ENCODE data around the gene EIF3B.
"Not testable (repeated sequence)": the region's sequence is repeated elsewhere in the genome, so short reads cannot be mapped to it uniquely, and the experiment has no call there.

EIF3B gene

GRCh38 chr7:2314209-2314955, 40.2 kb upstream of the EIF3B start, which contains the start of gene SNX8:
Gene SNX8 (minus strand): TSS chr7:2314441. CDS start chr7:2314421, 20 bp downstream.
- TF ChIP-seq, protein P1, sequence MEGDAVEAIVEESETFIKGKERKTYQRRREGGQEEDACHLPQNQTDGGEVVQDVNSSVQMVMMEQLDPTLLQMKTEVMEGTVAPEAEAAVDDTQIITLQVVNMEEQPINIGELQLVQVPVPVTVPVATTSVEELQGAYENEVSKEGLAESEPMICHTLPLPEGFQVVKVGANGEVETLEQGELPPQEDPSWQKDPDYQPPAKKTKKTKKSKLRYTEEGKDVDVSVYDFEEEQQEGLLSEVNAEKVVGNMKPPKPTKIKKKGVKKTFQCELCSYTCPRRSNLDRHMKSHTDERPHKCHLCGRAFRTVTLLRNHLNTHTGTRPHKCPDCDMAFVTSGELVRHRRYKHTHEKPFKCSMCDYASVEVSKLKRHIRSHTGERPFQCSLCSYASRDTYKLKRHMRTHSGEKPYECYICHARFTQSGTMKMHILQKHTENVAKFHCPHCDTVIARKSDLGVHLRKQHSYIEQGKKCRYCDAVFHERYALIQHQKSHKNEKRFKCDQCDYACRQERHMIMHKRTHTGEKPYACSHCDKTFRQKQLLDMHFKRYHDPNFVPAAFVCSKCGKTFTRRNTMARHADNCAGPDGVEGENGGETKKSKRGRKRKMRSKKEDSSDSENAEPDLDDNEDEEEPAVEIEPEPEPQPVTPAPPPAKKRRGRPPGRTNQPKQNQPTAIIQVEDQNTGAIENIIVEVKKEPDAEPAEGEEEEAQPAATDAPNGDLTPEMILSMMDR (IDR thresholded peaks at IDR 0.05; ENCODE audit: low read depth, low read length): no peak
- DNase-seq (ENCODE audit: extremely low read depth, low read depth): peak; percentile 55

- DNase-seq (ENCODE audit: extremely low read depth, low read depth): not testable (repeated sequence)
These were observed 39.6 kb upstream of the EIF3B start for GRCh38 chr7:2314956-2315530.

- DNase-seq (ENCODE audit: extremely low read depth, low read depth): no peak
- TF ChIP-seq, protein P1 (IDR thresholded peaks at IDR 0.05; ENCODE audit: low read depth, low read length): no peak
These were observed 38.8 kb upstream of the EIF3B start for GRCh38 chr7:2315787-2316186.

- TF ChIP-seq, protein P1 (IDR thresholded peaks at IDR 0.05; ENCODE audit: low read depth, low read length): no peak
- no peak for DNase-seq (ENCODE audit: extremely low read depth, low read depth)
These were observed 38.0 kb upstream of the EIF3B start for GRCh38 chr7:2316578-2316977.

DNA sequence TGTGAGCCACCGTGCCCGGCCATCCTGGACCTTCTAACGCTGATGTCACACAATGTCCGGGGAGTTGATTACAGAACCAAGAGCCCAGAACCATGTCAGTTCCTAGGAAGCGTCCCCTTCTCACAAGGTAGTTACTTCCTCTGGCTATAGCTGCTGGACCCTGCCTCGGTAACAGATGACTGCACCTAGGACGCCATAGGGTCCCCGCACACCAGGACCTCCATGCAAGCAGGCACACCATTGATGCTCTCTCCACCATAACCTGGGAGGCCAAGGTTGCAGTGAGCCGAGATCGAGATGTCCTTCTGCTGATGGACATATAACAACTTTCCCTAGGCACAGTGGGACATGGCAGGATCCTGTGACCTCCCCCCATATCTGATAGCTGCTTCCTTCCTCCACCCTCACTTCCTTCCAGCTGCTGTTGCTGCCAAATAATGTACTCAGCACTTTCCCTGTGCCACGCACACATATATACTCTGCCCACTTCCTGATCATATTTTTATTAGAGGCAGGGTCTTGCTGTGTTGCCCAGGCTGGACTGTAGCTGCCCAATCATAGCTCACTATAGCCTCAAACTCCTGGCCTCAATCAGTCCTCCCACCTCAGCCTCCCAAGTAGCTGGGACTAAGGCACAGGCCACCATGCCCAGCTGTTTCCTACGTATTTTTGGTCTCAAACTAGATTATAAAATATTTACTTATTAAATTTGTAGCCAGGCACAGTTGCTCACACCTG, 36.9 kb upstream of the EIF3B start:
- no peak for DNase-seq (ENCODE audit: extremely low read depth, low read depth)
- TF ChIP-seq, protein P1 (IDR thresholded peaks at IDR 0.05; ENCODE audit: low read depth, low read length): no peak

DNA sequence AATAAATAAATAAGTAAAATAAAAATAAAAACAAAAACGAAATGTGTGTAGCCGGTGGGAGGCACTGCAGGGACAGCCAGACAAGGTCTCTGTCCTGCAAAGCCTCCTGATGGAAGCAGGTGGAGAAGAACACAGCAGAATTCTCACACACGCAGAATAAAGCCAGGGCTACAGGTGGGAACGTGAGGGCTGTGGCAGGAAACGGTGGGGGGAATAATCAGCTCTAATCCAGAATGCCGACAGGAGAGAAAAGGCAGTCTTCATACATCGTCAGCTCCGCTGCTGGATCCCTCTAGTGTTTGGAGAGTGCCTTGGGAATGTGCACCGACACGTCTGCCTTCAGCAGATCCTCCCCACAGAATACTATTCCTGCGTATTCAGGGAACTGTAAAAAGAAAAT, 33.6 kb upstream of the EIF3B start:
- no peak for DNase-seq (ENCODE audit: extremely low read depth, low read depth)
- TF ChIP-seq, protein P1 (IDR thresholded peaks at IDR 0.05; ENCODE audit: low read depth, low read length): peak; percentile 19

- DNase-seq (ENCODE audit: extremely low read depth, low read depth): no peak
- TF ChIP-seq, protein P1 (IDR thresholded peaks at IDR 0.05; ENCODE audit: low read depth, low read length): no peak
These were observed 29.5 kb upstream of the EIF3B start for GRCh38 chr7:2325162-2325561.
